Natural killer cell (primary cell): ENCODE data around the gene ADGRL1. TPM values are rescaled to one million over a fixed set of nuclear protein-coding genes. Genes with fewer than 3 reads are reported as not detected.
"Not testable (repeated sequence)": the region's sequence is repeated elsewhere in the genome, so short reads cannot be mapped to it uniquely, and the experiment has no call there.

Source experiments
- ATAC-seq, 3 donors: fragments of 150-1000 bp in 2 of 3; fragments of 200-7000 bp in 1 of 3; cut with Tn5 transposase; 1 replicate in 1 of 3; 2 replicates in 2 of 3; pipeline ENCODE4 v1.10.0; 2021; ENCODE audit warnings: mild to moderate bottlenecking in 2 of 3, moderate library complexity in 2 of 3
- DNase-seq, 2 donors: peaks; one replicate each; pipeline versions ENCODE4 v3.0.0 to v3.0.0-alpha.2; 2013 to 2021; ENCODE audit warnings: mixed read lengths in 1 of 2
- H3K27ac ChIP-seq: one replicate; pipeline ENCODE4 v1.5.1; 2013; ENCODE audit warnings: mild to moderate bottlenecking, low read length
- H3K27me3 ChIP-seq: one replicate; pipeline ENCODE4 v1.6.1; 2013; ENCODE audit warnings: low read length; ENCODE audit not compliant: control insufficient read depth, insufficient read depth
- H3K36me3 ChIP-seq: one replicate; pipeline ENCODE4 v1.6.1; 2013; ENCODE audit warnings: low read length; ENCODE audit not compliant: control insufficient read depth, insufficient read depth
- H3K4me1 ChIP-seq: one replicate; pipeline ENCODE4 v1.6.1; 2013; ENCODE audit warnings: low read length; ENCODE audit not compliant: control insufficient read depth, insufficient read depth
- H3K4me3 ChIP-seq: one replicate; pipeline ENCODE4 v1.5.1; 2013; ENCODE audit warnings: low read length
- H3K9me3 ChIP-seq: one replicate; pipeline ENCODE4 v1.6.1; 2013; ENCODE audit warnings: low read length; ENCODE audit not compliant: control insufficient read depth, insufficient read depth
- H3K27ac Mint-ChIP-seq, 2 donors: one replicate each; pipeline ENCODE4 v1.8.0; 2022; ENCODE audit warnings: mild to moderate bottlenecking in 2 of 2, mixed read lengths in 2 of 2, moderate library complexity in 1 of 2
- H3K27me3 Mint-ChIP-seq, 2 donors: one replicate each; pipeline ENCODE4 v1.8.0; 2022; ENCODE audit warnings: low read depth in 2 of 2, mixed read lengths in 2 of 2
- H3K36me3 Mint-ChIP-seq: one replicate; pipeline ENCODE4 v1.8.0; 2022; ENCODE audit warnings: mixed read lengths
- H3K4me1 Mint-ChIP-seq, 2 donors: one replicate each; pipeline ENCODE4 v1.8.0; 2022; ENCODE audit warnings: mixed read lengths in 2 of 2
- H3K4me3 Mint-ChIP-seq: one replicate; pipeline ENCODE4 v1.8.0; 2022; ENCODE audit warnings: mild to moderate bottlenecking, moderate library complexity, mixed read lengths
- H3K9me3 Mint-ChIP-seq, 2 donors: one replicate each; pipeline ENCODE4 v1.8.0; 2022; ENCODE audit warnings: mixed read lengths in 2 of 2
- CTCF ChIP-seq: fragments of 200-600 bp; IDR thresholded peaks from one replicate; pipeline ENCODE4 v1.8.0; 2022; ENCODE audit warnings: antibody characterized with exemption
- WGBS: methylation state at CpG from one replicate; pipeline ENCODE4 v1.1.7; 2013; ENCODE audit warnings: missing lambda C conversion rate; ENCODE audit not compliant: insufficient coverage; 5-methylcytosine and 5-hydroxymethylcytosine counted together
- intact Hi-C: fragments of 100-400 bp; cut with micrococcal nuclease; formaldehyde crosslinking; loops from one replicate; pipeline ENCODE4 v1.14.2; 2022
- total RNA-seq, 4 donors: library from RNA; stranded (reverse); fragments of 120-200 nt in 1 of 4; gene quantifications; one replicate each; pipeline versions ENCODE4 v1.2.3 to v1.2.4, GENCODE V29; 2013 to 2022

ADGRL1 gene
- total RNA-seq, 3 donors from 2014 or later (not counting 1 experiment from before 2014, with no cell fraction given), result 47.3 to 54.3 (median 52.7) TPM

- H3K36me3 Mint-ChIP-seq, result no peaks in the 10 kb centered on the region
- Histone ChIP-seq H3K9me3 (no peaks in the 10 kb centered on the region), H3K27me3 (no peaks in the 10 kb centered on the region), H3K4me1 (peaks cover 8% of the 10 kb centered on the region), H3K4me3 (no peak overlapping the region), H3K27ac (no peak overlapping the region), H3K36me3 (no peaks in the 10 kb centered on the region)
- 62% methylated on average over 12 of the region's 12 CpGs for WGBS
- no peak overlapping the region for H3K4me3 Mint-ChIP-seq
- peaks cover 15 to 22% of the 10 kb centered on the region in 2 donors for H3K4me1 Mint-ChIP-seq
- no peak for DNase-seq
- no peaks in the 10 kb centered on the region for H3K27me3 Mint-ChIP-seq
- H3K9me3 Mint-ChIP-seq, result no peaks in the 10 kb centered on the region
- no peak overlapping the region for H3K27ac Mint-ChIP-seq
- ATAC-seq, result no peak
- intact Hi-C loops, result no loop called here
- TF ChIP-seq CTCF, result no peak
Measured at GRCh38 chr19:14187561-14187960, 18.4 kb downstream of the ADGRL1 start.

GRCh38 chr19:14186684-14187083 lies 19.3 kb downstream of the ADGRL1 start:
- H3K9me3 ChIP-seq, H3K4me3 Mint-ChIP-seq, H3K27me3 Mint-ChIP-seq, H3K36me3 ChIP-seq, H3K4me3 ChIP-seq, H3K27ac Mint-ChIP-seq, intact Hi-C loops, H3K9me3 Mint-ChIP-seq, DNase-seq, H3K4me1 ChIP-seq, ATAC-seq, H3K36me3 Mint-ChIP-seq, H3K27me3 ChIP-seq, H3K27ac ChIP-seq: not testable (repeated sequence)
- 95% methylated on average over 9 of the region's 9 CpGs for WGBS
- peaks cover 15 to 22% of the 10 kb centered on the region in 2 donors for H3K4me1 Mint-ChIP-seq

- H3K36me3 Mint-ChIP-seq, H3K4me3 ChIP-seq, ATAC-seq, H3K27me3 ChIP-seq, H3K4me1 ChIP-seq, DNase-seq, intact Hi-C loops, H3K9me3 ChIP-seq, H3K27me3 Mint-ChIP-seq, H3K27ac Mint-ChIP-seq, H3K4me3 Mint-ChIP-seq, H3K36me3 ChIP-seq, H3K9me3 Mint-ChIP-seq, H3K27ac ChIP-seq: not testable (repeated sequence)
- H3K4me1 Mint-ChIP-seq, result peaks cover 14 to 15% of the 10 kb centered on the region in 2 donors
- no CpG with 5 or more reads among the region's 1 CpG for WGBS
Measured at GRCh38 chr19:14185691-14186090, 20.3 kb downstream of the ADGRL1 start.

- H3K27ac ChIP-seq, result no peak overlapping the region
- H3K9me3 ChIP-seq, result no peaks in the 10 kb centered on the region
- WGBS, result 93% methylated on average over 5 of the region's 5 CpGs
- H3K4me3 ChIP-seq, result no peak overlapping the region
- intact Hi-C loops, result no loop called here
- Mint-ChIP-seq H3K27me3 (no peaks in the 10 kb centered on the region), H3K27ac (no peak overlapping the region), H3K4me3 (no peak overlapping the region), H3K4me1 (peaks cover 10% of the 10 kb centered on the region in 2 donors), H3K36me3 (no peaks in the 10 kb centered on the region), H3K9me3 (no peaks in the 10 kb centered on the region)
- H3K4me1 ChIP-seq, result peaks cover 3% of the 10 kb centered on the region
- no peaks in the 10 kb centered on the region for H3K27me3 ChIP-seq
- DNase-seq (no peak), ATAC-seq (no peak)
- no peak for TF ChIP-seq CTCF
- H3K36me3 ChIP-seq, result no peaks in the 10 kb centered on the region
Measured at GRCh38 chr19:14185158-14185557, 20.8 kb downstream of the ADGRL1 start.
